Neuronal stem cell (in vitro differentiated cells): ENCODE measurements around the gene OR2D2.

Source experiments
- DNase-seq: peaks from one replicate; pipeline ENCODE4 v3.0.0-alpha.2; 2013; ENCODE audit warnings: low spot score
- H2AFZ ChIP-seq: one replicate; pipeline ENCODE4 v1.6.1; 2013; ENCODE audit warnings: mild to moderate bottlenecking, low read length, inconsistent platforms
- H2AK5ac ChIP-seq: 2 replicates; pipeline ENCODE4 v1.6.1; 2013; ENCODE audit warnings: low read depth, mild to moderate bottlenecking, inconsistent platforms, low read length, moderate library complexity, mixed read lengths
- H2BK120ac ChIP-seq: 2 replicates; pipeline ENCODE4 v1.6.1; 2013; ENCODE audit warnings: low read depth, mild to moderate bottlenecking, inconsistent platforms, low read length, moderate library complexity, mixed read lengths
- H2BK12ac ChIP-seq: one replicate; pipeline ENCODE4 v1.6.1; 2013; ENCODE audit warnings: low read length, inconsistent platforms
- H2BK15ac ChIP-seq: 2 replicates; pipeline ENCODE4 v1.6.1; 2013; ENCODE audit warnings: mild to moderate bottlenecking, low read length, inconsistent platforms, mixed read lengths
- H2BK5ac ChIP-seq: one replicate; pipeline ENCODE4 v1.6.1; 2013; ENCODE audit warnings: inconsistent platforms, mild to moderate bottlenecking, low read length, moderate library complexity
- H3K14ac ChIP-seq: one replicate; pipeline ENCODE4 v1.6.1; 2013; ENCODE audit warnings: low read length, inconsistent platforms
- H3K18ac ChIP-seq: 2 replicates; pipeline ENCODE4 v1.6.1; 2013; ENCODE audit warnings: low read length, inconsistent platforms
- H3K23ac ChIP-seq: 2 replicates; pipeline ENCODE4 v1.6.1; 2013; ENCODE audit warnings: low read depth, mild to moderate bottlenecking, mixed read lengths, low read length, inconsistent platforms; ENCODE audit not compliant: poor library complexity
- H3K27ac ChIP-seq: replicated peaks from 3 replicates; pipeline ENCODE4 v1.5.1; 2013; ENCODE audit warnings: low read length, inconsistent platforms
- H3K27me3 ChIP-seq, 3 experiments: 2 replicates each; pipeline ENCODE4 v1.6.1; 2013; ENCODE audit warnings: low read length in 3 of 3, mild to moderate bottlenecking in 2 of 3, inconsistent platforms in 1 of 3, low read depth in 1 of 3, mixed read lengths in 1 of 3, moderate library complexity in 1 of 3; ENCODE audit not compliant: control insufficient read depth in 3 of 3, insufficient read depth in 3 of 3
- H3K36me3 ChIP-seq, 2 donors: replicated peaks in 1 of 2; 2 replicates each; pipeline ENCODE4 v1.6.1; 2013; ENCODE audit warnings: low read length in 2 of 2; ENCODE audit not compliant: control insufficient read depth in 2 of 2, insufficient read depth in 2 of 2
- H3K4ac ChIP-seq: 2 replicates; pipeline ENCODE4 v1.6.1; 2013; ENCODE audit warnings: inconsistent platforms, mild to moderate bottlenecking, low read length, moderate library complexity
- H3K4me1 ChIP-seq, 2 donors: 1 replicate in 1 of 2; 2 replicates in 1 of 2; pipeline ENCODE4 v1.6.1; 2013; ENCODE audit warnings: low read length in 2 of 2, low read depth in 1 of 2; ENCODE audit not compliant: control insufficient read depth in 2 of 2, insufficient read depth in 1 of 2
- H3K4me2 ChIP-seq: one replicate; pipeline ENCODE4 v1.6.1; 2013; ENCODE audit warnings: mild to moderate bottlenecking, low read length, inconsistent platforms; ENCODE audit not compliant: insufficient read depth, poor library complexity, severe bottlenecking
- H3K4me3 ChIP-seq, 2 donors: 2 replicates each; pipeline ENCODE4 v1.5.1; 2013; ENCODE audit warnings: low read length in 2 of 2, mild to moderate bottlenecking in 2 of 2, inconsistent platforms in 1 of 2, moderate library complexity in 1 of 2
- H3K79me1 ChIP-seq: one replicate; pipeline ENCODE4 v1.6.1; 2013; ENCODE audit warnings: low read depth, mild to moderate bottlenecking, inconsistent platforms, low read length, moderate library complexity
- H3K9ac ChIP-seq: one replicate; pipeline ENCODE4 v1.6.1; 2013; ENCODE audit warnings: mild to moderate bottlenecking, low read depth, low read length, inconsistent platforms; ENCODE audit not compliant: poor library complexity
- H3K9me3 ChIP-seq, 2 donors: replicated peaks in 1 of 2; 2 replicates each; pipeline versions ENCODE3 to v1.6.1; 2013; ENCODE audit warnings: low read length in 2 of 2, mild to moderate bottlenecking in 2 of 2, inconsistent platforms in 1 of 2, low read depth in 1 of 2, mixed read lengths in 1 of 2, moderate library complexity in 1 of 2; ENCODE audit not compliant: control insufficient read depth in 2 of 2, insufficient read depth in 1 of 2
- H4K8ac ChIP-seq: one replicate; pipeline ENCODE4 v1.6.1; 2013; ENCODE audit warnings: low read depth, mild to moderate bottlenecking, inconsistent platforms, low read length, moderate library complexity
- H4K91ac ChIP-seq: one replicate; pipeline ENCODE4 v1.6.1; 2013; ENCODE audit warnings: low read length, low read depth, mild to moderate bottlenecking, inconsistent platforms; ENCODE audit not compliant: poor library complexity

Gene OR2D2

GRCh38 chr11:6841694-6842093 is 50.6 kb downstream of the OR2D2 start:
- no peak overlapping the region for H2BK120ac ChIP-seq
- H2AFZ ChIP-seq = no peak overlapping the region
- H3K79me1 ChIP-seq = no peaks in the 10 kb centered on the region
- no peak overlapping the region for H3K4ac ChIP-seq
- H3K9me3 ChIP-seq = peaks cover 2 to 3% of the 10 kb centered on the region in 2 donors
- no peaks in the 10 kb centered on the region for H3K36me3 ChIP-seq
- no peak overlapping the region for H2BK5ac ChIP-seq
- H3K4me3 ChIP-seq = no peak overlapping the region
- no peak overlapping the region for H4K91ac ChIP-seq
- no peak overlapping the region for H3K27ac ChIP-seq
- no peak overlapping the region for H4K8ac ChIP-seq
- no peaks in the 10 kb centered on the region for H3K4me1 ChIP-seq
- no peak overlapping the region for H3K14ac ChIP-seq
- H3K9ac ChIP-seq = no peak overlapping the region
- H2BK12ac ChIP-seq = no peak overlapping the region
- H3K27me3 ChIP-seq = no peaks in the 10 kb centered on the region
- DNase-seq = no peak
- no peak overlapping the region for H2AK5ac ChIP-seq
- no peak overlapping the region for H3K4me2 ChIP-seq
- no peak overlapping the region for H3K23ac ChIP-seq
- H3K18ac ChIP-seq = no peak overlapping the region
- no peak overlapping the region for H2BK15ac ChIP-seq
